Type B pancreatic cell (in vitro differentiated cells): Measurements from ENCODE around the gene CSTPP1. TPM values are rescaled to one million over a fixed set of nuclear protein-coding genes. Genes with fewer than 3 reads are reported as not detected.

Experiments used
- DNase-seq: peaks from one replicate; pipeline ENCODE4 v3.0.0; 2021; ENCODE audit warnings: mixed read lengths; ENCODE audit not compliant: unreplicated experiment; ENCODE audit errors: extremely low spot score
- H3K27ac Mint-ChIP-seq: 2 replicates; pipeline ENCODE4 v1.8.0; 2021; ENCODE audit warnings: mild to moderate bottlenecking, mixed read lengths
- H3K27me3 Mint-ChIP-seq: 2 replicates; pipeline ENCODE4 v1.8.0; 2021; ENCODE audit warnings: mixed read lengths
- H3K36me3 Mint-ChIP-seq: 2 replicates; pipeline ENCODE4 v1.8.0; 2021; ENCODE audit warnings: mixed read lengths
- H3K4me1 Mint-ChIP-seq: one replicate; pipeline ENCODE4 v1.8.0; 2021; ENCODE audit warnings: mixed read lengths; ENCODE audit not compliant: unreplicated experiment
- H3K4me3 Mint-ChIP-seq: 2 replicates; pipeline ENCODE4 v1.8.0; 2021; ENCODE audit warnings: mild to moderate bottlenecking, mixed read lengths
- H3K9me3 Mint-ChIP-seq: 2 replicates; pipeline ENCODE4 v1.8.0; 2021; ENCODE audit warnings: mixed read lengths
- total RNA-seq: library from RNA; stranded (reverse); gene quantifications from 2 replicates; pipeline ENCODE4 v1.2.1, GENCODE V29; 2021; ENCODE audit warnings: low replicate concordance
- TF ChIP-seq, protein P1 (sequence below): fragments of 200-600 bp; sonication (generic); conservative IDR thresholded peaks from 2 replicates; pipeline ENCODE4 v1.5.0; 2021; ENCODE audit warnings: antibody characterized with exemption, mild to moderate bottlenecking

Gene CSTPP1
- total RNA-seq, 1 donor from 2014 or later = 44.4 TPM

DNA sequence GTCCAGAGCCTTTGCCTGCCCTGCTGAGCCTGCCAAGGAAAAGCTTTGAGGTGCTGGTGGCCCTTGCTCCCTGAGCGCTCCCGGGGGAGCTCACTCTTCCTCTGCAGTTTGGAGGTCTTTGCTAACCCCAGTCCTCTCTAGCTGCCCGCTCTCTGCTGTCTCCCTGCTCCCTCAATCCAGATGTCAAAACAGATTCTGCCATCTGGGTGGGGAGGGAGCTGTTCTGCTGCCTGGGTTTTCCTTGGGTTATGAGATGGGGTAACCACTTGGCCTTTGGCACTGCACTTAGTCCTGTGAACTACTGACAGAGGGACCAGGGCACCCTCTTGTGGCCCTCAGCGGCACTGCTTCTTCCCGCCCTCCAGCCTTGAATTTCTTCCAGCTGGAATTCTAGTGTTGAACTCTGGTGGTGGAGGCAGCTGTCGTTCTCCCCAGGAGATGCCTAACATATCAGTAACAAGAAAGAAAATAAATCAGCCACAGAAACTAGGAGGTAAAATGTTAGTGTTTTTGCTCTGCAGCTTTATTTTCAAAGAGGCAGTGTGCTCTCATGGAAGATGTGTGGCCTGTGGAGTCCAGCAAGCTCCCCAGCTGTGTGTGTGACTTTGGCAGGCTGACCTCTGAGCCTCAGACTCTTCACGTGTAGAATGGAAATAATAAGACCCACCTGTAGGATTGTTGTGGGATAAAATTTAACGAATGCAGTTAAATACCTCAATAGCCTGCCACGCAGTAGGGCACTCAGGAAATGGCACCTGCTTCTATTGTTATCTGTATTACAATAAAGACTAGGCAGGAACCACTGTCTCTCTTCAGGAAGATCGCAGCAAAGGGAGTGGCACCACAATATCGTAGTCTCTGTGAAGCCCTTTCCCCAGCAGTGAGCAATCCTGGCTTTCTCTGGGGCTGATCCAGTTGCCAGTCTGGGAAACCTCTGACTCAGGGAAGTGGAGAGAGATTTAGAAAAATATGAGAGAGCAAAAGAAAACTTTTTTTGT lies 216.7 kb downstream of the CSTPP1 start:
- peak; percentile 82 for DNase-seq
- no peaks in the 10 kb centered on the region for H3K27me3 Mint-ChIP-seq
- no peaks in the 10 kb centered on the region for H3K9me3 Mint-ChIP-seq
- peak overlapping the region; percentile 26 for H3K4me3 Mint-ChIP-seq
- H3K4me1 Mint-ChIP-seq = peaks cover 29% of the 10 kb centered on the region
- TF ChIP-seq, protein P1, sequence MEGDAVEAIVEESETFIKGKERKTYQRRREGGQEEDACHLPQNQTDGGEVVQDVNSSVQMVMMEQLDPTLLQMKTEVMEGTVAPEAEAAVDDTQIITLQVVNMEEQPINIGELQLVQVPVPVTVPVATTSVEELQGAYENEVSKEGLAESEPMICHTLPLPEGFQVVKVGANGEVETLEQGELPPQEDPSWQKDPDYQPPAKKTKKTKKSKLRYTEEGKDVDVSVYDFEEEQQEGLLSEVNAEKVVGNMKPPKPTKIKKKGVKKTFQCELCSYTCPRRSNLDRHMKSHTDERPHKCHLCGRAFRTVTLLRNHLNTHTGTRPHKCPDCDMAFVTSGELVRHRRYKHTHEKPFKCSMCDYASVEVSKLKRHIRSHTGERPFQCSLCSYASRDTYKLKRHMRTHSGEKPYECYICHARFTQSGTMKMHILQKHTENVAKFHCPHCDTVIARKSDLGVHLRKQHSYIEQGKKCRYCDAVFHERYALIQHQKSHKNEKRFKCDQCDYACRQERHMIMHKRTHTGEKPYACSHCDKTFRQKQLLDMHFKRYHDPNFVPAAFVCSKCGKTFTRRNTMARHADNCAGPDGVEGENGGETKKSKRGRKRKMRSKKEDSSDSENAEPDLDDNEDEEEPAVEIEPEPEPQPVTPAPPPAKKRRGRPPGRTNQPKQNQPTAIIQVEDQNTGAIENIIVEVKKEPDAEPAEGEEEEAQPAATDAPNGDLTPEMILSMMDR = peak; percentile 98
- peaks cover 13% of the 10 kb centered on the region for H3K36me3 Mint-ChIP-seq
- H3K27ac Mint-ChIP-seq = peak overlapping the region; percentile 15

DNA sequence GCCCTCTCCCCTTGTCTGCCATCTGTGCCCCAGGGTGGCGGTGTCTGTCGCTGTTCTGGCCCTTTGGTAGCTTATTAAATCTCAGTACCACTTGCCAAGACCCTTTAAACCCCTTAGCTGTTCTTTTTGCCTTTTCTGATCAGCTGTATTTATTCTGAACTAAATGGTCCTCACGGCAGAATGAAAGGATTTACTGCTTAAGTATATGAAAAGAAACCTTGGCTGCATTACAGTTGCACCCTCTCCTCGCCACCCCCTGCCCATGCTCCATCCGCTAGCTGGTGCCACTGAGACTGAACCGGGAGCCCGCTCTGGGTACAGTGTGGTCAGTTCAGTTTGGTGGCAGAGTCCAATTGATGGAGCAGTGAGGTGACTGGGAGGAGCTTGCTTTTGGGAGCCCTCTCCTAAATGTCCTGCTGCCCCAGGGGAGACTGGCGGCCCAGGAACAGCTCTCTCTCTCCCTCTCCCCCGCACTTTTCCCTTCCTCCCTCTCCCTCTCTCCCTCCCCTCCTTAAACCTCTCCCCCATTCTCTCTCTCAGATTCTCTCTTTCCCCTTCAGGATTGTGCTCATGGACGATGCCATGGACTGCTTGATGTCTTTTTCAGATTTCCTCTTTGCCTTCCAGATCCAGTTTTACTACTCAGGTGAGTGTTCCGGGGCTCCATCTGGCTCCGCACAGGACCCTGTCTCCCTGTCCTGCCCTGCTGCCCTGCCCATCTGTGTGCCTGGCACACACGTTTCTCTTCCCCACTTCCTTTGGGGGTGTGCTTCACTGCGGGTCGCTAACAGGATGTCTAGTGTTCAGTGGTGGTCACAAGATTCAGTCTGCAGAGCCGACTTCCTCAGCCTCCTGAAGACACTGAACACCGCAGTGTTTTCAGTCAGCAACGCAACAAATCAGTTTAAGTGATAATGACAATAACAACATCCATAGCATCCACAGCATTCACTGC lies 218.3 kb downstream of the CSTPP1 start:
- DNase-seq = no peak
- Mint-ChIP-seq H3K4me1 (peaks cover 25% of the 10 kb centered on the region), H3K4me3 (no peak overlapping the region), H3K36me3 (peaks cover 12% of the 10 kb centered on the region), H3K9me3 (no peaks in the 10 kb centered on the region), H3K27me3 (no peaks in the 10 kb centered on the region), H3K27ac (peak overlapping the region; percentile 52)
- TF ChIP-seq, protein P1 = no peak

DNA sequence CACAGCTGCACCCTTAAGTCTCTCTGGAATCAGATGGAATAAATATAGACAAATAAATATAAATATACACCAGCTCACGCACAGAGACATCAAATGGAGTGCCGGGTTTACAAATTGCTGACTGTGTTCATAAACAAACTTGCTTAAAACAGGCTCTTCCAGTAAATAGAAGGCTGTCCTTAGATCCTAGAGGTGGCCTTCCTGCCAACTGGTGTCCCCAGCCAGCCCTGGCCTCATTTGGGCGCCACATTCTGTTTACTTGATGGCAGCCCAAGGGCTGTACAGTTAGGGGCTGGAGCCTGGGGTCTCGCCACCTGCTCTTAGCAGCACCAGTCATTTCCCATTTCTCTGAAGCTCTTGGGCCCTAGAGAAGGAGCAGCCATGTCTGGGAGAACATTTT lies 219.3 kb downstream of the CSTPP1 start:
- no peaks in the 10 kb centered on the region for H3K9me3 Mint-ChIP-seq
- H3K27ac Mint-ChIP-seq = no peak overlapping the region
- no peak overlapping the region for H3K4me3 Mint-ChIP-seq
- TF ChIP-seq, protein P1 = no peak
- peaks cover 18% of the 10 kb centered on the region for H3K4me1 Mint-ChIP-seq
- peaks cover 5% of the 10 kb centered on the region for H3K36me3 Mint-ChIP-seq
- H3K27me3 Mint-ChIP-seq = no peaks in the 10 kb centered on the region
- no peak for DNase-seq

DNA sequence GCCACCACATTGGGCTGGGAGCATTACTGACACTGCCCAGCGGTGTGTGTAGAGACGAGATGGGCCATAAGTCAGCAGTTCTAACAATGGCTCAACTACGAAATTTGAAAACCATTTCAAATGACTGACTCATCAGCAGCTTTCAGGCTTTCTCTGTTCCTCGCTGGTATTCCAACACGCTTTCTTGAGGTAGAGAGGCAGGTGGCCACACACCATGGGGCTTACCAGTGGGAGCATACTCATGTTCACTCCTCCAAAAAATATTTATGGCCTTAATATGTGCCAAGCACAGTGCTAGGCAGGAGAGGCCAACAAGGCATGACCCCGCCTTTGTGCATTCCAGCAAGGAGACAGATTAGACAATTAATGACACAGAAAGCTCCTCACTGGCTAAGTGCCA lies 219.8 kb downstream of the CSTPP1 start:
- no peaks in the 10 kb centered on the region for H3K27me3 Mint-ChIP-seq
- no peak overlapping the region for H3K4me3 Mint-ChIP-seq
- H3K4me1 Mint-ChIP-seq = peaks cover 18% of the 10 kb centered on the region
- no peak overlapping the region for H3K27ac Mint-ChIP-seq
- no peak for DNase-seq
- no peaks in the 10 kb centered on the region for H3K9me3 Mint-ChIP-seq
- TF ChIP-seq, protein P1 = no peak
- peaks cover 5% of the 10 kb centered on the region for H3K36me3 Mint-ChIP-seq

DNA sequence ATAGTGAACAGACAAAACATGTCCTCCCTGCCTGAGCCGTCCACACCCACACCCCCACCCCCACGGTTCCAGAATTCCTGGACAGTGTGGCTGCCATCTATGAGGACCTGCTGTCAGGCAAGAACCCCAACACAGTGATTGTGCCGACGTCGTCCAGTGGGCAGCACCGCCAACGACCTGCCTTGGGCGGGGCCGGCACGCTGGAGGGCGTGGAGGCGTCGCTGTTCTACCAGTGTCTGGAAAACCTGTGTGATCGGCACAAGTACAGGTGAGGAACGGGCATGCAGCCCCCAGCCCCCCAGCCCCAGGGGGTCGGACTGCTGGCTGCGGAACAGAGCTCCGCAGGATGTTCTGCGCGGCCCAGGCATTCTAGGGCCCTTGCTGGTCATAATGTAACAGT lies 220.4 kb downstream of the CSTPP1 start:
- Mint-ChIP-seq H3K27me3 (no peaks in the 10 kb centered on the region), H3K4me1 (peaks cover 18% of the 10 kb centered on the region), H3K9me3 (no peaks in the 10 kb centered on the region), H3K4me3 (no peak overlapping the region), H3K36me3 (peaks cover 5% of the 10 kb centered on the region), H3K27ac (no peak overlapping the region)
- DNase-seq = no peak
- TF ChIP-seq, protein P1 = no peak
